MG63 (cell line): ENCODE results near the gene KLHL40. TPM values are rescaled to one million over a fixed set of nuclear protein-coding genes. Genes with fewer than 3 reads are reported as not detected.

ENCODE experiments used
- DNase-seq: peaks from one replicate; pipeline ENCODE4 v3.0.0-alpha.2; 2020
- H3K27me3 ChIP-seq: fragments of 250-450 bp; sonication (Bioruptor Pico); 2 replicates; pipeline ENCODE4 v1.5.1; 2020; ENCODE audit warnings: mild to moderate bottlenecking, moderate library complexity
- H3K36me3 ChIP-seq: fragments of 250-450 bp; sonication (Bioruptor Pico); 2 replicates; pipeline ENCODE4 v1.5.1; 2020; ENCODE audit warnings: mild to moderate bottlenecking, moderate library complexity
- H3K4me3 ChIP-seq: fragments of 250-450 bp; sonication (Bioruptor Pico); 2 replicates; pipeline ENCODE4 v1.5.1; 2020; ENCODE audit warnings: mild to moderate bottlenecking, moderate library complexity
- H3K9me3 ChIP-seq: fragments of 250-450 bp; sonication (Bioruptor Pico); 2 replicates; pipeline ENCODE4 v1.5.1; 2020; ENCODE audit warnings: mild to moderate bottlenecking, moderate library complexity
- total RNA-seq: library from RNA; depleted of rRNA; stranded (reverse); fragments of >200 nt; shearing (Covaris generic); gene quantifications from 2 replicates; pipeline ENCODE4 v1.2.3, GENCODE V29; 2014; ENCODE audit warnings: low replicate concordance; rRNA removed

Gene KLHL40
- total RNA-seq, result not detected in 2 replicates

- Histone ChIP-seq H3K9me3 (no peaks in the 10 kb centered on the region), H3K36me3 (no peaks in the 10 kb centered on the region), H3K4me3 (no peak within 1 kb of the TSS), H3K27me3 (no peaks in the 10 kb centered on the region)
- DNase-seq, result no peak
Observed at GRCh38 chr3:42685363-42685881, at the start of gene KLHL40. Gene KLHL40 (plus strand): TSS chr3:42685537. CDS start chr3:42685619, 82 bp downstream.

- no peak for DNase-seq
- peaks cover 86% of the 10 kb centered on the region for H3K36me3 ChIP-seq
- no peaks in the 10 kb centered on the region for H3K9me3 ChIP-seq
- H3K27me3 ChIP-seq, result no peaks in the 10 kb centered on the region
- H3K4me3 ChIP-seq, result no peak overlapping the region
Observed at GRCh38 chr3:42637001-42637400, 48.3 kb upstream of the KLHL40 start.

- Histone ChIP-seq H3K9me3 (no peaks in the 10 kb centered on the region), H3K36me3 (peaks cover 86% of the 10 kb centered on the region), H3K27me3 (no peaks in the 10 kb centered on the region), H3K4me3 (no peak overlapping the region)
- no peak for DNase-seq
Observed at GRCh38 chr3:42638339-42638842, 46.9 kb upstream of the KLHL40 start.

GRCh38 chr3:42639192-42639591 is 46.1 kb upstream of the KLHL40 start:
- Histone ChIP-seq H3K9me3 (no peaks in the 10 kb centered on the region), H3K36me3 (peaks cover 84% of the 10 kb centered on the region), H3K27me3 (no peaks in the 10 kb centered on the region), H3K4me3 (no peak overlapping the region)
- no peak for DNase-seq

GRCh38 chr3:42640129-42640528 is 45.2 kb upstream of the KLHL40 start:
- no peaks in the 10 kb centered on the region for H3K9me3 ChIP-seq
- peaks cover 84% of the 10 kb centered on the region for H3K36me3 ChIP-seq
- H3K27me3 ChIP-seq, result no peaks in the 10 kb centered on the region
- DNase-seq, result no peak
- no peak overlapping the region for H3K4me3 ChIP-seq

- Histone ChIP-seq H3K4me3 (no peak overlapping the region), H3K9me3 (no peaks in the 10 kb centered on the region), H3K36me3 (peaks cover 85% of the 10 kb centered on the region), H3K27me3 (no peaks in the 10 kb centered on the region)
- DNase-seq, result no peak
Observed at GRCh38 chr3:42640771-42641370, 44.5 kb upstream of the KLHL40 start.

- H3K4me3 ChIP-seq, result no peak overlapping the region
- H3K36me3 ChIP-seq, result peaks cover 38% of the 10 kb centered on the region
- no peaks in the 10 kb centered on the region for H3K27me3 ChIP-seq
- no peaks in the 10 kb centered on the region for H3K9me3 ChIP-seq
- no peak for DNase-seq
Observed at GRCh38 chr3:42647821-42648459, 37.4 kb upstream of the KLHL40 start.

GRCh38 chr3:42649006-42649405 is 36.3 kb upstream of the KLHL40 start:
- H3K36me3 ChIP-seq, result peaks cover 27% of the 10 kb centered on the region
- no peak for DNase-seq
- H3K4me3 ChIP-seq, result no peak overlapping the region
- no peaks in the 10 kb centered on the region for H3K27me3 ChIP-seq
- H3K9me3 ChIP-seq, result no peaks in the 10 kb centered on the region

- H3K4me3 ChIP-seq, result no peak overlapping the region
- no peak for DNase-seq
- no peaks in the 10 kb centered on the region for H3K9me3 ChIP-seq
- peaks cover 22% of the 10 kb centered on the region for H3K36me3 ChIP-seq
- no peaks in the 10 kb centered on the region for H3K27me3 ChIP-seq
Observed at GRCh38 chr3:42649783-42650182, 35.6 kb upstream of the KLHL40 start.

GRCh38 chr3:42651248-42652091 is 33.9 kb upstream of the KLHL40 start:
- H3K27me3 ChIP-seq, result no peaks in the 10 kb centered on the region
- DNase-seq, result peak; percentile 89
- H3K9me3 ChIP-seq, result no peaks in the 10 kb centered on the region
- H3K4me3 ChIP-seq, result peak overlapping the region; percentile 21
- H3K36me3 ChIP-seq, result peaks cover 10% of the 10 kb centered on the region

- no peak for DNase-seq
Observed at GRCh38 chr3:42652251-42652610, 33.1 kb upstream of the KLHL40 start.

GRCh38 chr3:42652611-42653302 is 32.6 kb upstream of the KLHL40 start:
- peak; percentile 88 for DNase-seq
- H3K9me3 ChIP-seq, result no peaks in the 10 kb centered on the region
- peak overlapping the region; percentile 66 for H3K4me3 ChIP-seq
- H3K27me3 ChIP-seq, result no peaks in the 10 kb centered on the region
- H3K36me3 ChIP-seq, result peaks cover 10% of the 10 kb centered on the region

More at GRCh38 chr3:42652251-42652610, 33.1 kb upstream of the KLHL40 start:
- peaks cover 10% of the 10 kb centered on the region for H3K36me3 ChIP-seq
- peak overlapping the region; percentile 66 for H3K4me3 ChIP-seq
- no peaks in the 10 kb centered on the region for H3K27me3 ChIP-seq
- no peaks in the 10 kb centered on the region for H3K9me3 ChIP-seq

- no peak for DNase-seq
Observed at GRCh38 chr3:42653303-42653559, 32.1 kb upstream of the KLHL40 start.

GRCh38 chr3:42653560-42654330 is 31.6 kb upstream of the KLHL40 start, which contains the start of gene ZBTB47:
Gene ZBTB47 (plus strand): TSS chr3:42653697. CDS start chr3:42658356, 4,659 bp downstream.
- Histone ChIP-seq H3K27me3 (no peaks in the 10 kb centered on the region), H3K9me3 (no peaks in the 10 kb centered on the region), H3K36me3 (peaks cover 8% of the 10 kb centered on the region), H3K4me3 (peak within 1 kb of the TSS; percentile 66)
- peak; percentile 82 for DNase-seq

More at GRCh38 chr3:42653303-42653559, 32.1 kb upstream of the KLHL40 start:
- Histone ChIP-seq H3K36me3 (peaks cover 9% of the 10 kb centered on the region), H3K9me3 (no peaks in the 10 kb centered on the region), H3K27me3 (no peaks in the 10 kb centered on the region), H3K4me3 (peak overlapping the region; percentile 66)

GRCh38 chr3:42654331-42655201 is 30.8 kb upstream of the KLHL40 start:
- peak; percentile 89 for DNase-seq
- Histone ChIP-seq H3K27me3 (no peaks in the 10 kb centered on the region), H3K9me3 (no peaks in the 10 kb centered on the region)

More at GRCh38 chr3:42654331-42655201, 30.8 kb upstream of the KLHL40 start:
- peak overlapping the region; percentile 66 for H3K4me3 ChIP-seq
- H3K36me3 ChIP-seq, result peaks cover 6% of the 10 kb centered on the region
